Gastroesophageal sphincter (tissue), 3 donors: Measurements from ENCODE around the gene TRPC4.

ENCODE experiments used
- CTCF ChIP-seq, 4 experiments: fragments of 200-600 bp in 2 of 4; fragments of 450-650 bp in 2 of 4; sonication (generic) in 1 of 4; IDR thresholded peaks; one replicate each; pipeline ENCODE4 v1.5.1; 2017 to 2019; ENCODE audit warnings: antibody characterized with exemption in 4 of 4, mild to moderate bottlenecking in 2 of 4, moderate library complexity in 2 of 4
- EP300 ChIP-seq: sonication (generic); formaldehyde crosslinking; IDR thresholded peaks from one replicate; pipeline ENCODE4 v1.6.1; 2017; ENCODE audit warnings: antibody characterized with exemption, mild to moderate bottlenecking
- POLR2A ChIP-seq, 2 donors: fragments of 450-650 bp; IDR thresholded peaks; one replicate each; pipeline ENCODE4 v1.6.1; 2017; ENCODE audit warnings: antibody characterized with exemption in 2 of 2, mild to moderate bottlenecking in 2 of 2, moderate library complexity in 1 of 2

GRCh38 chr13:37906880-37907279 lies 37.3 kb upstream of the TRPC4 start:
- TF ChIP-seq CTCF (IDR thresholded peaks at IDR 0.05) (no peak), POLR2A (IDR thresholded peaks at IDR 0.05) (no peak), EP300 (no peak)
